IMR-90 (cell line): Measurements from ENCODE around the gene C5orf58. TPM values are rescaled to one million over a fixed set of nuclear protein-coding genes. Genes with fewer than 3 reads are reported as not detected.

Source experiments
- ATAC-seq: fragments of 200-7000 bp; cut with Tn5 transposase; 2 replicates; pipeline ENCODE4 v1.9.1; 2020; ENCODE audit warnings: low read depth, mild to moderate bottlenecking, moderate library complexity
- BruUV-seq: library from RNA; stranded (reverse); fragments of 400-500 nt; replicated peaks from 2 replicates; lab custom pipeline; 2021; lab: Mats Ljungman, UMichigan
- CTCF ChIA-PET: fragments of 300-600 bp; formaldehyde crosslinking; extraction: SDS; loops from one replicate; lab custom pipeline; 2021; ENCODE audit warnings: antibody characterized with exemption; lab: Yijun Ruan, JAX
- POLR2A ChIA-PET: fragments of 300-600 bp; sonication (Branson Sonifier 250); formaldehyde crosslinking; loops from one replicate; lab custom pipeline; 2022; ENCODE audit warnings: antibody characterized with exemption; ENCODE audit not compliant: unreplicated experiment; lab: Charles Lee
- DNase-seq: peaks from one replicate; pipeline ENCODE4 v3.0.0; 2013
- H2AFZ ChIP-seq: replicated peaks from 2 replicates; pipeline ENCODE3; 2013; ENCODE audit warnings: low read length, mild to moderate bottlenecking; ENCODE audit not compliant: poor library complexity
- H2AK5ac ChIP-seq: 2 replicates; pipeline ENCODE4 v1.6.1; 2013; ENCODE audit warnings: low read depth, low read length, inconsistent platforms
- H2AK9ac ChIP-seq: replicated peaks from 2 replicates; pipeline ENCODE3; 2013; ENCODE audit warnings: mild to moderate bottlenecking, low read depth, low read length, moderate library complexity; ENCODE audit not compliant: poor library complexity
- H2BK120ac ChIP-seq: 2 replicates; pipeline ENCODE4 v1.6.1; 2013; ENCODE audit warnings: low read depth, low read length, inconsistent platforms
- H2BK15ac ChIP-seq: 3 replicates; pipeline ENCODE4 v1.6.1; 2013; ENCODE audit warnings: low read depth, low read length, inconsistent platforms
- H2BK20ac ChIP-seq: 2 replicates; pipeline ENCODE4 v1.6.1; 2013; ENCODE audit warnings: low read depth, mild to moderate bottlenecking, inconsistent platforms, low read length, moderate library complexity
- H2BK5ac ChIP-seq: 2 replicates; pipeline ENCODE4 v1.6.1; 2013; ENCODE audit warnings: mild to moderate bottlenecking, low read depth, low read length, inconsistent platforms; ENCODE audit not compliant: poor library complexity, severe bottlenecking
- H3K14ac ChIP-seq: replicated peaks from 2 replicates; pipeline ENCODE4 v1.6.1; 2013; ENCODE audit warnings: low read depth, low read length, inconsistent platforms
- H3K18ac ChIP-seq: 2 replicates; pipeline ENCODE4 v1.6.1; 2013; ENCODE audit warnings: low read depth, low read length, control low read depth
- H3K23ac ChIP-seq: 2 replicates; pipeline ENCODE4 v1.6.1; 2013; ENCODE audit warnings: low read depth, low read length, inconsistent platforms
- H3K27ac ChIP-seq: 2 replicates; pipeline ENCODE4 v1.5.1; 2013; ENCODE audit warnings: mild to moderate bottlenecking, control low read depth, low read length; ENCODE audit not compliant: insufficient read depth
- H3K27me3 ChIP-seq: 2 replicates; pipeline ENCODE4 v1.6.1; 2013; ENCODE audit warnings: low read length; ENCODE audit not compliant: control insufficient read depth, insufficient read depth
- H3K36me3 ChIP-seq: 2 replicates; pipeline ENCODE4 v1.6.1; 2013; ENCODE audit warnings: low read length, mixed read lengths; ENCODE audit not compliant: control insufficient read depth, insufficient read depth
- H3K4ac ChIP-seq: 2 replicates; pipeline ENCODE4 v1.6.1; 2013; ENCODE audit warnings: low read depth, low read length, inconsistent platforms
- H3K4me1 ChIP-seq: 2 replicates; pipeline ENCODE4 v1.6.1; 2013; ENCODE audit warnings: low read length, mixed read lengths; ENCODE audit not compliant: control insufficient read depth, insufficient read depth
- H3K4me2 ChIP-seq: 2 replicates; pipeline ENCODE4 v1.6.1; 2013; ENCODE audit warnings: low read depth, mild to moderate bottlenecking, control low read depth, low read length, moderate library complexity
- H3K4me3 ChIP-seq: 2 replicates; pipeline ENCODE4 v1.5.1; 2013; ENCODE audit warnings: low read depth, mild to moderate bottlenecking, control low read depth, low read length, moderate library complexity; ENCODE audit not compliant: insufficient read depth
- H3K56ac ChIP-seq: 2 replicates; pipeline ENCODE4 v1.6.1; 2013; ENCODE audit warnings: low read length, inconsistent platforms; ENCODE audit not compliant: insufficient read depth; ENCODE audit errors: extremely low read depth
- H3K79me1 ChIP-seq, 2 experiments: 2 replicates each; pipeline ENCODE4 v1.6.1; 2013; ENCODE audit warnings: low read length in 2 of 2, inconsistent platforms in 1 of 2, low read depth in 1 of 2
- H3K9ac ChIP-seq: 2 replicates; pipeline ENCODE4 v1.6.1; 2013; ENCODE audit warnings: low read depth, low read length, control low read depth
- H3K9me1 ChIP-seq: 2 replicates; pipeline ENCODE4 v1.6.1; 2013; ENCODE audit warnings: low read length, inconsistent platforms; ENCODE audit not compliant: insufficient read depth
- H3K9me3 ChIP-seq: 2 replicates; pipeline ENCODE4 v1.6.1; 2013; ENCODE audit warnings: low read length; ENCODE audit not compliant: control insufficient read depth, insufficient read depth
- H4K20me1 ChIP-seq: 2 replicates; pipeline ENCODE4 v1.6.1; 2013; ENCODE audit warnings: low read length, inconsistent platforms; ENCODE audit not compliant: insufficient read depth
- H4K5ac ChIP-seq: 2 replicates; pipeline ENCODE4 v1.6.1; 2013; ENCODE audit warnings: mild to moderate bottlenecking, low read depth, low read length, control low read depth
- H4K8ac ChIP-seq, 2 experiments: 2 replicates each; pipeline ENCODE4 v1.6.1; 2013; ENCODE audit warnings: low read depth in 2 of 2, low read length in 2 of 2, control low read depth in 1 of 2, inconsistent platforms in 1 of 2
- H4K91ac ChIP-seq: 2 replicates; pipeline ENCODE4 v1.6.1; 2013; ENCODE audit warnings: low read depth, low read length, inconsistent platforms; ENCODE audit not compliant: insufficient read depth
- BHLHE40 ChIP-seq: fragments of 150-350 bp; IDR thresholded peaks from 2 replicates; pipeline ENCODE4 v1.6.1; 2016; ENCODE audit warnings: mild to moderate bottlenecking, low read depth, low read length
- CHD1 ChIP-seq: IDR thresholded peaks from 2 replicates; pipeline ENCODE4 v1.6.1; 2012; ENCODE audit warnings: low read depth, low read length, improper control_type of control experiment
- MAFK ChIP-seq: IDR thresholded peaks from 2 replicates; pipeline ENCODE4 v1.6.1; 2012; ENCODE audit warnings: low read depth, low read length, improper control_type of control experiment
- MXI1 ChIP-seq: IDR thresholded peaks from 2 replicates; pipeline ENCODE4 v1.6.1; 2012; ENCODE audit warnings: low read depth, mild to moderate bottlenecking, low read length, moderate library complexity, borderline replicate concordance
- NFE2L2 ChIP-seq: fragments of 150-350 bp; IDR thresholded peaks from 2 replicates; pipeline ENCODE4 v1.6.1; 2016; ENCODE audit warnings: low read depth, mild to moderate bottlenecking, low read length
- POLR2A ChIP-seq: IDR thresholded peaks from 2 replicates; pipeline ENCODE4 v1.6.1; 2012; ENCODE audit warnings: mild to moderate bottlenecking, low read depth, low read length
- RAD21 ChIP-seq: IDR thresholded peaks from 2 replicates; pipeline ENCODE4 v1.6.1; 2012; ENCODE audit warnings: low read length, improper control_type of control experiment
- RCOR1 ChIP-seq: IDR thresholded peaks from 2 replicates; pipeline ENCODE4 v1.6.1; 2012; ENCODE audit warnings: mild to moderate bottlenecking, low read length, improper control_type of control experiment; ENCODE audit not compliant: insufficient replicate concordance
- RFX5 ChIP-seq: IDR thresholded peaks from 2 replicates; pipeline ENCODE4 v1.8.0; 2012; ENCODE audit warnings: low read depth, mild to moderate bottlenecking, low read length, moderate library complexity
- SMC3 ChIP-seq: fragments of 150-350 bp; IDR thresholded peaks from 2 replicates; pipeline ENCODE4 v1.6.1; 2016; ENCODE audit warnings: low read depth, mild to moderate bottlenecking, antibody characterized with exemption, low read length, moderate library complexity
- USF2 ChIP-seq: fragments of 150-350 bp; IDR thresholded peaks from 2 replicates; pipeline ENCODE4 v1.6.1; 2017; ENCODE audit warnings: mild to moderate bottlenecking, antibody characterized with exemption, low read length, low read depth
- WGBS, 2 experiments: methylation state at CpG; one replicate each; pipeline versions ENCODE4 v1.1.5 to v1.1.7; 2013; ENCODE audit warnings: missing lambda C conversion rate in 2 of 2; ENCODE audit not compliant: insufficient read length in 1 of 2; ENCODE audit errors: extremely low coverage in 2 of 2; 5-methylcytosine and 5-hydroxymethylcytosine counted together
- dilution Hi-C: fragments of 300-500 bp; cut with HindIII; formaldehyde crosslinking; loops from one replicate; pipeline ENCODE4 v1.14.3; 2018; ENCODE audit warnings: low sequenced_read_pairs; ENCODE audit not compliant: unreplicated experiment
- in situ Hi-C: fragments of 300-500 bp; cut with MboI; formaldehyde crosslinking; loops from 3 replicates; pipeline ENCODE4 v1.14.3; 2019; ENCODE audit warnings: low sequenced_read_pairs, inconsistent platforms, mixed read lengths
- intact Hi-C: fragments of 100-400 bp; cut with micrococcal nuclease; formaldehyde crosslinking; loops from 2 replicates; pipeline ENCODE4 v1.10.0; 2022
- polyA plus RNA-seq, 3 experiments: library from polyadenylated mRNA; depleted of rRNA; stranded (reverse); fragments of >200 nt; gene quantifications; 2 replicates each; pipeline ENCODE4 v1.2.3, GENCODE V29; 2012; ENCODE audit warnings: low replicate concordance in 1 of 3
- total RNA-seq: library from RNA; depleted of rRNA; stranded (reverse); fragments of >200 nt; gene quantifications from 2 replicates; pipeline ENCODE4 v1.2.3, GENCODE V29; 2012
- TF ChIP-seq, protein P1 (sequence below): fragments of 150-350 bp; IDR thresholded peaks from 2 replicates; pipeline ENCODE4 v1.6.1; 2016; ENCODE audit warnings: low read depth, mild to moderate bottlenecking, low read length, moderate library complexity, borderline replicate concordance
- TF ChIP-seq, protein P2 (sequence below): conservative IDR thresholded peaks from 2 replicates; pipeline ENCODE4 v1.5.1; 2012; ENCODE audit warnings: mild to moderate bottlenecking, low read depth, low read length, improper control_type of control experiment

The C5orf58 gene
- total and polyA plus RNA-seq, 2 of the 4 experiments (the other 2 are of a cell fraction) = not detected

GRCh38 chr5:170235876-170236864 lies 3.4 kb downstream of the C5orf58 start:
- Histone ChIP-seq H3K4ac (no peak overlapping the region), H3K27ac (no peak overlapping the region), H3K18ac (no peak overlapping the region), H2BK120ac (no peak overlapping the region), H4K8ac (no peak overlapping the region), H3K14ac (no peak overlapping the region), H2AFZ (no peak overlapping the region), H3K23ac (no peak overlapping the region), H3K56ac (no peak overlapping the region), H3K4me3 (no peak overlapping the region), H3K9ac (no peak overlapping the region), H2BK20ac (no peak overlapping the region), H3K9me3 (no peaks in the 10 kb centered on the region), H2AK5ac (no peak overlapping the region), H3K36me3 (no peaks in the 10 kb centered on the region), H4K5ac (no peak overlapping the region), H2BK15ac (no peak overlapping the region), H3K4me2 (no peak overlapping the region), H2BK5ac (no peak overlapping the region), H3K79me1 (no peaks in the 10 kb centered on the region), H2AK9ac (no peak overlapping the region), H4K91ac (no peak overlapping the region), H3K4me1 (no peaks in the 10 kb centered on the region), H3K9me1 (no peaks in the 10 kb centered on the region), H4K20me1 (no peaks in the 10 kb centered on the region), H3K27me3 (no peaks in the 10 kb centered on the region)
- ATAC-seq (no peak), DNase-seq (no peak)
- no CpG with 5 or more reads among the region's 3 CpGs for WGBS, 2 experiments
- intact Hi-C loops (no loop called here), dilution Hi-C loops (no loop called here), in situ Hi-C loops (no loop called here)
- TF ChIP-seq CHD1 (no peak), POLR2A (no peak), RAD21 (no peak), BHLHE40 (no peak), RCOR1 (no peak), NFE2L2 (no peak), USF2 (no peak), MXI1 (no peak), MAFK (no peak), SMC3 (no peak), RFX5 (no peak)
- TF ChIP-seq, protein P1, sequence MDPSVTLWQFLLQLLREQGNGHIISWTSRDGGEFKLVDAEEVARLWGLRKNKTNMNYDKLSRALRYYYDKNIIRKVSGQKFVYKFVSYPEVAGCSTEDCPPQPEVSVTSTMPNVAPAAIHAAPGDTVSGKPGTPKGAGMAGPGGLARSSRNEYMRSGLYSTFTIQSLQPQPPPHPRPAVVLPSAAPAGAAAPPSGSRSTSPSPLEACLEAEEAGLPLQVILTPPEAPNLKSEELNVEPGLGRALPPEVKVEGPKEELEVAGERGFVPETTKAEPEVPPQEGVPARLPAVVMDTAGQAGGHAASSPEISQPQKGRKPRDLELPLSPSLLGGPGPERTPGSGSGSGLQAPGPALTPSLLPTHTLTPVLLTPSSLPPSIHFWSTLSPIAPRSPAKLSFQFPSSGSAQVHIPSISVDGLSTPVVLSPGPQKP = no peak
- TF ChIP-seq, protein P2, sequence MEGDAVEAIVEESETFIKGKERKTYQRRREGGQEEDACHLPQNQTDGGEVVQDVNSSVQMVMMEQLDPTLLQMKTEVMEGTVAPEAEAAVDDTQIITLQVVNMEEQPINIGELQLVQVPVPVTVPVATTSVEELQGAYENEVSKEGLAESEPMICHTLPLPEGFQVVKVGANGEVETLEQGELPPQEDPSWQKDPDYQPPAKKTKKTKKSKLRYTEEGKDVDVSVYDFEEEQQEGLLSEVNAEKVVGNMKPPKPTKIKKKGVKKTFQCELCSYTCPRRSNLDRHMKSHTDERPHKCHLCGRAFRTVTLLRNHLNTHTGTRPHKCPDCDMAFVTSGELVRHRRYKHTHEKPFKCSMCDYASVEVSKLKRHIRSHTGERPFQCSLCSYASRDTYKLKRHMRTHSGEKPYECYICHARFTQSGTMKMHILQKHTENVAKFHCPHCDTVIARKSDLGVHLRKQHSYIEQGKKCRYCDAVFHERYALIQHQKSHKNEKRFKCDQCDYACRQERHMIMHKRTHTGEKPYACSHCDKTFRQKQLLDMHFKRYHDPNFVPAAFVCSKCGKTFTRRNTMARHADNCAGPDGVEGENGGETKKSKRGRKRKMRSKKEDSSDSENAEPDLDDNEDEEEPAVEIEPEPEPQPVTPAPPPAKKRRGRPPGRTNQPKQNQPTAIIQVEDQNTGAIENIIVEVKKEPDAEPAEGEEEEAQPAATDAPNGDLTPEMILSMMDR = no peak
- ChIA-PET POLR2A (no interaction called here), CTCF (interaction anchor here (0.6 to 1.5 kb wide), 4 partner anchors 10 to 403 kb away, joined by 3 to 6 read pairs (median 4); no protein-coding TSS in a partner anchor)
- BruUV-seq = no TSS peak
